Measurements from ENCODE around the gene POM121L12.

POM121L12 gene

GRCh38 chr7:53035499-53036412 is at the start of gene POM121L12:
Gene POM121L12, plus strand, starts transcription at chr7:53035633. Its CDS starts 39 bp downstream, at chr7:53035672.
- TF ChIP-seq CTCF (conservative IDR thresholded peaks at IDR 0.05; ENCODE audit: low read length) = no peak
- no peak within 1 kb of the TSS for H3K4me3 ChIP-seq (ENCODE audit: low read length)
- DNase-seq (ENCODE audit: low read depth) = no peak

DNA sequence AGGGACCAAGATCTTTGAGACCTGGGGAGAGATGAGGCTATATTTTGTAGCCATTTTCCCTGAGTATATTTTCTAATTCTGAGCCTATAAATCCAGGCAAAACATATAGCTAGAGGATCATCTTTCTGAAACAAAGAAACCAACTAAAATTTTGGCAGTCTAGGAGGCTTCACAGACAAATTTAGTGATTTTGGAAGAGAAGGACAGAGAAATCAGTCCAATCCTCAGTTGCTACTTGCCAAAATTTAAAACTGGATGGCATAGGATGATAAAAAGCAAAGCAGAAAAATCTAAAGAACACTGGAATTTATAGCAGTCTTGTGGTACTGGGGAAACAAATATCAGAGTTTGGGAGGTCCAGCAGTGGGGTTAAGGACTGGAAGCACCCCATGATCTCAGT is 43.4 kb upstream of the POM121L12 start:
- DNase-seq (ENCODE audit: low read depth) = no peak
- no peak overlapping the region for H3K4me3 ChIP-seq (ENCODE audit: low read length)
- TF ChIP-seq CTCF (conservative IDR thresholded peaks at IDR 0.05; ENCODE audit: low read length) = no peak

GRCh38 chr7:52992479-52993162 is 42.8 kb upstream of the POM121L12 start:
- TF ChIP-seq CTCF (conservative IDR thresholded peaks at IDR 0.05; ENCODE audit: low read length) = no peak
- H3K4me3 ChIP-seq (ENCODE audit: low read length) = no peak overlapping the region
- no peak for DNase-seq (ENCODE audit: low read depth)

- no peak for DNase-seq (ENCODE audit: low read depth)
- no peak overlapping the region for H3K4me3 ChIP-seq (ENCODE audit: low read length)
- no peak for TF ChIP-seq CTCF (conservative IDR thresholded peaks at IDR 0.05; ENCODE audit: low read length)
Observed at GRCh38 chr7:52995676-52996075, 39.8 kb upstream of the POM121L12 start.

DNA sequence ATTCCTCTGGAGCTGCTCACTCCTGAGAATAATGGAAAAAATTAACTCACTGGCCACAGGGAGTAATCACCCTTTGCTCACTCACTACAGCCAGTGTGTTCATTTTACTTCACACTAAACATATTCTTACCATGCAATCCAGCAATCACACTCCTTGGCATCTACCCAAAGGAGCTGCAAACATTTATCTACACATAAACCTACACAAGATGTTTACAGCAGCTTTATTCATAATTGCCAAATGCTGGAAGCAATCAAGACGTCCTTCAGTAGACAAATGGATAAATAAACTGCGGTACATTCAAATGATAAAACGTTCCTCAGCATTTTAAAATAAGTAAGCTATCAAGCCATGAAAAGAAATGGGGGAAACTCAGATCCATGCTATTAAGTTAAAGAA is 34.2 kb upstream of the POM121L12 start:
- no peak for TF ChIP-seq CTCF (conservative IDR thresholded peaks at IDR 0.05; ENCODE audit: low read length)
- DNase-seq (ENCODE audit: low read depth) = no peak
- H3K4me3 ChIP-seq (ENCODE audit: low read length) = no peak overlapping the region

- H3K4me3 ChIP-seq (ENCODE audit: low read length) = no peak overlapping the region
- DNase-seq (ENCODE audit: low read depth) = no peak
- no peak for TF ChIP-seq CTCF (conservative IDR thresholded peaks at IDR 0.05; ENCODE audit: low read length)
Observed at GRCh38 chr7:53002389-53002788, 33.0 kb upstream of the POM121L12 start.
